ENCODE results near the gene FAM114A1. TPM values are rescaled to one million over a fixed set of nuclear protein-coding genes. Genes with fewer than 3 reads are reported as not detected.

The FAM114A1 gene
- total and polyA plus RNA-seq, 4 donors, result 22.1 to 108 (median 53.9) TPM

DNA sequence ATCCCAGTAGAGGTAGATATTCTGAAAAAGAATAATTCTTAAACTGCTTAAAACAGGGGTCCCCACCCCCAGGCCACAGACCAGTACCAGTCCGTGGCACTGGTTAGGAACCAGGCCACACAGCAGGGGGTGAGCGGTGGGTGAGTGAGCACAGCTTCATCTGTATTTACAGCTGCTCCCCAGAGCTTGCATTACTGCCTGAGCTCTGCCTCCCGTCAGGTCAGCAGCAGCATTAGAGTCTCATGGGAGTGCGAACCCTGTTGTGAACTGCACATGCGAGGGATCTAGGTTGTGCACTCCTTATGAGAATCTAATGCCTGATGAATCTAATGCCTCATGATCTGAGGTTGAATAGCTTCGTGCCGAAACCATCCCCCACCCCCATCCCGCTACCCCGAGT, 76.8 kb downstream of the FAM114A1 start:
- Histone ChIP-seq H3K9me3 (ENCODE audit: control insufficient read depth in 4 of 4, low read length in 3 of 4) (no peaks in the 10 kb centered on the region), H3K9ac (ENCODE audit: low read depth in 1 of 2, low read length in 2 of 2) (no peak overlapping the region), H3K36me3 (ENCODE audit: control insufficient read depth in 4 of 4, insufficient read depth in 3 of 4, low read depth in 1 of 4, low read length in 3 of 4) (peaks cover 2 to 33% (median 13%) of the 10 kb centered on the region in 4 donors), H3K27me3 (ENCODE audit: control insufficient read depth in 4 of 4, insufficient read depth in 4 of 4, low read length in 3 of 4) (no peaks in the 10 kb centered on the region), H3K27ac (ENCODE audit: low read depth in 1 of 2, low read length in 2 of 2) (peak overlapping the region in 1 of 2 donors; percentile 23), H3K4me3 (ENCODE audit: low read depth in 1 of 3, low read length in 3 of 3) (no peak overlapping the region), H3K4me1 (ENCODE audit: control insufficient read depth in 4 of 4, insufficient read depth in 4 of 4, low read length in 3 of 4) (peaks cover 2 to 22% (median 20%) of the 10 kb centered on the region in 4 donors)
- TF ChIP-seq, protein P1, sequence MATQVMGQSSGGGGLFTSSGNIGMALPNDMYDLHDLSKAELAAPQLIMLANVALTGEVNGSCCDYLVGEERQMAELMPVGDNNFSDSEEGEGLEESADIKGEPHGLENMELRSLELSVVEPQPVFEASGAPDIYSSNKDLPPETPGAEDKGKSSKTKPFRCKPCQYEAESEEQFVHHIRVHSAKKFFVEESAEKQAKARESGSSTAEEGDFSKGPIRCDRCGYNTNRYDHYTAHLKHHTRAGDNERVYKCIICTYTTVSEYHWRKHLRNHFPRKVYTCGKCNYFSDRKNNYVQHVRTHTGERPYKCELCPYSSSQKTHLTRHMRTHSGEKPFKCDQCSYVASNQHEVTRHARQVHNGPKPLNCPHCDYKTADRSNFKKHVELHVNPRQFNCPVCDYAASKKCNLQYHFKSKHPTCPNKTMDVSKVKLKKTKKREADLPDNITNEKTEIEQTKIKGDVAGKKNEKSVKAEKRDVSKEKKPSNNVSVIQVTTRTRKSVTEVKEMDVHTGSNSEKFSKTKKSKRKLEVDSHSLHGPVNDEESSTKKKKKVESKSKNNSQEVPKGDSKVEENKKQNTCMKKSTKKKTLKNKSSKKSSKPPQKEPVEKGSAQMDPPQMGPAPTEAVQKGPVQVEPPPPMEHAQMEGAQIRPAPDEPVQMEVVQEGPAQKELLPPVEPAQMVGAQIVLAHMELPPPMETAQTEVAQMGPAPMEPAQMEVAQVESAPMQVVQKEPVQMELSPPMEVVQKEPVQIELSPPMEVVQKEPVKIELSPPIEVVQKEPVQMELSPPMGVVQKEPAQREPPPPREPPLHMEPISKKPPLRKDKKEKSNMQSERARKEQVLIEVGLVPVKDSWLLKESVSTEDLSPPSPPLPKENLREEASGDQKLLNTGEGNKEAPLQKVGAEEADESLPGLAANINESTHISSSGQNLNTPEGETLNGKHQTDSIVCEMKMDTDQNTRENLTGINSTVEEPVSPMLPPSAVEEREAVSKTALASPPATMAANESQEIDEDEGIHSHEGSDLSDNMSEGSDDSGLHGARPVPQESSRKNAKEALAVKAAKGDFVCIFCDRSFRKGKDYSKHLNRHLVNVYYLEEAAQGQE (IDR thresholded peaks at IDR 0.05), result no peak
- no peak for TF ChIP-seq ATF3 (IDR thresholded peaks at IDR 0.05)
- WGBS, result 91% methylated on average over 9 of the region's 9 CpGs
- DNase-seq (ENCODE audit: low spot score), result no peak

DNA sequence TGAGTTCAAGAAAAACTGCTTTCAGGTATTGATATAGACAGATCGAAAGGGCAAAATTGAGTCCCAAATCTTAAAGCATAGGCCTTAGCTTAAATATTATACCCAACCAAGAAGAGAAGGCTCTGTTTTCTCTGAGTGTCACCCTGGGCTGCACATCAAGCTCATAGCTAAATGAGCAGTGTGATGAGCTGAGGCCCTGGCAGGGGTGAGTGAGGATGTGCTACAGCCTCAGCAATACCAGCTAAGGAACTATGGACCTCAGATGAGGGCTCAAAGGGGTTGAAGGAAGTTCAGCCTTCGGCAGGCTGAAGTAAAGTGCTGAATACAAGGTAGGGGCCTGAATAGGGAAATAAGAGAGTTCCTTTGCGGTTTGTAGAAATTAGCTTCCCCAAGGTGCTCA, 79.3 kb downstream of the FAM114A1 start:
- Histone ChIP-seq H3K4me3 (ENCODE audit: low read depth in 1 of 3, low read length in 3 of 3) (no peak overlapping the region), H3K9me3 (ENCODE audit: control insufficient read depth in 4 of 4, low read length in 3 of 4) (no peaks in the 10 kb centered on the region), H3K4me1 (ENCODE audit: control insufficient read depth in 4 of 4, insufficient read depth in 4 of 4, low read length in 3 of 4) (peaks cover 4 to 44% (median 35%) of the 10 kb centered on the region in 4 donors), H3K27ac (ENCODE audit: low read depth in 1 of 2, low read length in 2 of 2) (peak overlapping the region in 1 of 2 donors; percentile 9), H3K9ac (ENCODE audit: low read depth in 1 of 2, low read length in 2 of 2) (no peak overlapping the region), H3K27me3 (ENCODE audit: control insufficient read depth in 4 of 4, insufficient read depth in 4 of 4, low read length in 3 of 4) (no peaks in the 10 kb centered on the region), H3K36me3 (ENCODE audit: control insufficient read depth in 4 of 4, insufficient read depth in 3 of 4, low read depth in 1 of 4, low read length in 3 of 4) (peaks cover 2 to 16% (median 9%) of the 10 kb centered on the region in 4 donors)
- no peak for DNase-seq (ENCODE audit: low spot score)
- TF ChIP-seq ATF3 (IDR thresholded peaks at IDR 0.05), result no peak
- TF ChIP-seq EGR1 (IDR thresholded peaks at IDR 0.05; ENCODE audit: low read depth in 2 of 2), result no peak
- no peak for TF ChIP-seq TAF1 (conservative IDR thresholded peaks at IDR 0.05)
- no peak for TF ChIP-seq SP1 (IDR thresholded peaks at IDR 0.05)
- TF ChIP-seq HNF4G (IDR thresholded peaks at IDR 0.05), result no peak
- TF ChIP-seq, protein P2, sequence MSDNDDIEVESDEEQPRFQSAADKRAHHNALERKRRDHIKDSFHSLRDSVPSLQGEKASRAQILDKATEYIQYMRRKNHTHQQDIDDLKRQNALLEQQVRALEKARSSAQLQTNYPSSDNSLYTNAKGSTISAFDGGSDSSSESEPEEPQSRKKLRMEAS (IDR thresholded peaks at IDR 0.05), result no peak
- no peak for TF ChIP-seq FOXA2 (IDR thresholded peaks at IDR 0.05)
- TF ChIP-seq, protein P1 (IDR thresholded peaks at IDR 0.05), result no peak
- TF ChIP-seq RAD21 (IDR thresholded peaks at IDR 0.05), result no peak
- TF ChIP-seq GABPA (IDR thresholded peaks at IDR 0.05 in 1 of 2, conservative IDR thresholded peaks at IDR 0.05 in 1 of 2), result no peak
- TF ChIP-seq FOXA1 (IDR thresholded peaks at IDR 0.05), result no peak
- no peak for TF ChIP-seq NR2F2 (IDR thresholded peaks at IDR 0.05)
- no peak for TF ChIP-seq YY1 (IDR thresholded peaks at IDR 0.05)
- WGBS, result 91% methylated on average over 3 of the region's 3 CpGs

Measured in liver (tissue), 9 donors.